ENCODE results near the gene ISX.

ISX gene

GRCh38 chr22:35114131-35114980, 48.4 kb downstream of the ISX start:
- no peak for FAIRE-seq

- FAIRE-seq: no peak
Measured at GRCh38 chr22:35115515-35115914, 49.6 kb downstream of the ISX start.

GRCh38 chr22:35116269-35116668, 50.3 kb downstream of the ISX start:
- no peak for FAIRE-seq

DNA sequence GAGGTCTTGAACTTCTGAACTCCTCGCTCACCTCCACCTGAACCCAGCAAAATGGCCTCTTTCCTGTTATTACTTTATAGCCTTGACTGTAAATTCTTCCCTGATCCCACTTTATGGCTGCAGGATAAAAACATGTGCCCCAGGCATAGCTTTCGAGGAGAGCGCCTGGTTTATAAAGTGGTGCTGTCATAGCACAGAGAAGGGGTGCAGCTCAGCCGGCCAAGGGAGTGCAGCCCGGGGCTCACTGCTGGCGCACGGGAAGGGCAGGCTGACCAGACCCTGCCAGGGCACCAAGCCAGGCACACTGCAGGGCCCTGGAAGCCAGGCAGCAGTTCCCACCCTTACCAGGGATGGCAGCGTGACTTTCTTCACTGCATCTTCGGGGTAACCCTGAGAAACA, 50.9 kb downstream of the ISX start:
- no peak for FAIRE-seq

GRCh38 chr22:35119494-35119893, 53.5 kb downstream of the ISX start:
- FAIRE-seq: no peak

DNA sequence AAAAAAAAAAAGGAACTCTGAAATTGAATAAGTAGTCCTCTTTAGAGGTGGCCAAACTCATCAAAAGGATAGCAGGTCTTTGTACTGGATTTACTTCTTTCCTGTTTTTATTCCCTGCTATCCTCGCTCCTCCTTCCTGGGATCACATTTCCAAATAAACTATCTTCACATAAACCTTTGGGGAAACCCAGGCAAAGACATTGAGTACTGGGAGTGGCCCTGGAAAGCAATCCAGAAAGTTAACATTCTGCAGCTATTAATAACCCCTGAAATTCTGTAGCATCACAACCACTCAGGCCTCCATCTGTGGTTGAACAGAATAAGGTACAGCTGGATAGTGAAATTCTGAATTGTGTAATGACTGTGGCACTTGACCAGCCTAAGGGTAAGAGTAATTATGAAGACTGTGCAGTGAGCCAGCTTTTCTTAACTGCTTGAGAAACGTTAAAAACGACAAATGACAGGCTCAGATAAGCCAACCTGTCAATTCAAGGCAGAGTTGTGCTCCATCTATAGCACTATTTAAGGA, 58.8 kb downstream of the ISX start:
- FAIRE-seq: no peak

DNA sequence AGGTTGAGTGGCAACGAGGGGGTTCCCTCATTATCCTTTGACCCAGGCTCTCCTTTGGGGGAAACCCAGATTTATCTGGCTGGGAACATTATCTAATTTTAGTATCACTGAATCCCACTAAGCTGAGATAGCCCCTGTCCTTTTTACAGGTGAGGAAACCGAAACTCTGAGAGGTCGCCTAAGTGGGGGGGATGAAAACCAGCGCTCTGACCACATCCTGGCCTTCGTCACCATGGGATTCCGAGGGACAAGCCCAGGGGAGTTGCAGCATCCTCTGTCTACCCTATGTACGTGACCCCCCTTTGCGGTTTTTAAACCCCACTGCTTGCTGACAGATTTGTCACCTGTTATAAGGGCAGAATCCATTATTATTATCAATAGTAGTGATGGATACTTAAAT, 61.0 kb downstream of the ISX start:
- no peak for FAIRE-seq

GRCh38 chr22:35128637-35129036, 62.7 kb downstream of the ISX start:
- FAIRE-seq: no peak

- FAIRE-seq: no peak
Measured at GRCh38 chr22:35131525-35132000, 65.6 kb downstream of the ISX start.

DNA sequence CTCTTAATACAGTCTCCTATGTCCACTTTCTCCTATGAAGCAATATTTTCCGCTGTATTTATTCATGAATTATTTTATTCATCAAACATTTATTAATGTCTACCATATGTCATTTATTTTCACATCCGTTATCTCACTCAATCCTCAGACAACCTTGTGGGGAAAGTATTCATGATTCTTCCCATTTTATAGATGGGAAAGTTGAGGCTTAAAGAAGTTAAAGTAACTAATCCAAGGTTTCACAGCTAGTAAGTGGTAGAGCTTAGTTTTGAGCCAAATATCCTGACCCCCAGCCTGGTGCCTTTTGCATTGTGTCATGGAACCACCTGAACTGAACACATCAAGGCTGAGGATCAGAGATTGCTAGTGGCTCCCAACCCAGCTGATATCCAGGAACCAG, 66.6 kb downstream of the ISX start:
- no peak for FAIRE-seq

DNA sequence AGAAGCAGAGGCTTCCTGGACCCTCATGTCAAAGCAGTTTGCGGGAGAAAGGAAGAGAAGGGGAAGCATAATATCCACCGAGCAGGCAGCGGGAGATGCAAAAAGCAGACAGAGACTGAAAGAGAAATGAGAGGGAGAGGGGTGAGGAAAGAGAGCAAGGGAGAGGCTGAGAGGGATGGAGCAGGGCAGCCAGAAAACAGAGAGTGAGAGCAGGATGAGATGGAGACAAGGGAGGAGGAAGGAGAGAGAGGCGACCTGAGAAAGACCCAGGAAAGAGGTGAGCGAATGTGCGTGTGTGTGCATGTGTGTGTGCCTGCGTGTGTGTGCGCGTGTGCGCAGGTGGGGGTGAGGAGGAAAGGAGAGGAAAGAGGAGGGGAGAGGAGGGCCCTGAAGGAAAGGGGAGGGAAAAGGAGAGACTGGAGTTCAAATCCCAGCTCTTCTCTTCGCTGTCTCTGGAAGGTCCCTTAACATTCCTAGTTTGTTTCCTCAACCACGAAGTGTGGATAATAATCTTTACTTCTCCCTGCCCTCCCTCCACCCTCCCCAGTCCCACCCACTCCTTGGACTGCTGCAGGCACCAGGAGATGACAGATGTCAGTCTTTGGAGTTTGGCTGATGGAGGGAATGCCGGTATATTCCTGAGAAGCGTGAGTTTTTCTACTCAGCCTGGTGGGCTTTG, 67.9 kb downstream of the ISX start:
- FAIRE-seq: no peak

DNA sequence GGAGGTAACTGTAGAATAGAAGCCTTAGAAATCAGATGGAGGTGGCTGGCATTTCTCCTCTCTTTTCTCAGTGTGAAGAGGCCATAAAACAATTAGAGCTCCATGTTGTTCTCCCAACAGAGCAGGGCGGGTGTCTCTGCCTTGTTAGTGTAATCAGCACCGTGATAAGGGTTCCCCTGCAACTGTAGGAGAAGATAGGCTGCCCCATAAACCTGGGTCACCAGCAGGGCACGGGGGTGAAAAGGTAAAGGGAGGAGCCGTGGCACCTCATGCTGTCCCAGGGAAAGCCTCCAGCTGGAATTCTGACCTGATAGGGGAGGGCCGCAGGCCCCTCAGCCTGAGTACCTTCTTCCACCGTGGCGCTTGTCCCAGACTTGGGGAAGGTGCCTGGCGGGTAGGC, 68.7 kb downstream of the ISX start:
- no peak for FAIRE-seq

GRCh38 chr22:35135165-35135564, 69.2 kb downstream of the ISX start:
- FAIRE-seq: no peak
